H9 (cell line): ENCODE data around the gene MYO3A. TPM values are rescaled to one million over a fixed set of nuclear protein-coding genes. Genes with fewer than 3 reads are reported as not detected.

Experiments
- DNase-seq: peaks from one replicate; pipeline ENCODE4 v3.0.0-alpha.2; 2017
- H2AFZ ChIP-seq: one replicate; pipeline ENCODE4 v1.6.1; 2013; ENCODE audit warnings: mild to moderate bottlenecking, low read length, control low read depth, moderate library complexity
- H2AK5ac ChIP-seq: 2 replicates; pipeline ENCODE4 v1.6.1; 2013; ENCODE audit warnings: low read length, control low read depth, mixed read lengths; ENCODE audit not compliant: insufficient read length
- H2BK120ac ChIP-seq: one replicate; pipeline ENCODE4 v1.6.1; 2013; ENCODE audit warnings: low read depth, mild to moderate bottlenecking, low read length, control low read depth, inconsistent platforms; ENCODE audit not compliant: poor library complexity, severe bottlenecking
- H2BK12ac ChIP-seq: 2 replicates; pipeline ENCODE4 v1.6.1; 2013; ENCODE audit warnings: low read length, control low read depth, mixed read lengths, low read depth; ENCODE audit not compliant: insufficient read length
- H2BK15ac ChIP-seq: 2 replicates; pipeline ENCODE4 v1.6.1; 2013; ENCODE audit warnings: low read depth, low read length, control low read depth
- H2BK20ac ChIP-seq: one replicate; pipeline ENCODE4 v1.6.1; 2013; ENCODE audit warnings: low read depth, mild to moderate bottlenecking, low read length, control low read depth, inconsistent platforms; ENCODE audit not compliant: poor library complexity, severe bottlenecking
- H2BK5ac ChIP-seq: 2 replicates; pipeline ENCODE4 v1.6.1; 2013; ENCODE audit warnings: low read length, control low read depth, mixed read lengths; ENCODE audit not compliant: insufficient read length
- H3K14ac ChIP-seq: 2 replicates; pipeline ENCODE4 v1.6.1; 2013; ENCODE audit warnings: low read length, control low read depth; ENCODE audit not compliant: insufficient read depth
- H3K18ac ChIP-seq: 2 replicates; pipeline ENCODE4 v1.6.1; 2013; ENCODE audit warnings: low read depth, mild to moderate bottlenecking, mixed read lengths, low read length, control low read depth; ENCODE audit not compliant: insufficient read length
- H3K23ac ChIP-seq: 2 replicates; pipeline ENCODE4 v1.6.1; 2013; ENCODE audit warnings: low read length, control low read depth, mixed read lengths, low read depth; ENCODE audit not compliant: insufficient read length
- H3K23me2 ChIP-seq: 2 replicates; pipeline ENCODE4 v1.6.1; 2013; ENCODE audit warnings: low read depth, mild to moderate bottlenecking, mixed read lengths, low read length, control low read depth; ENCODE audit not compliant: insufficient read length, poor library complexity, severe bottlenecking
- H3K27ac ChIP-seq: 2 replicates; pipeline ENCODE4 v1.5.1; 2013; ENCODE audit warnings: low read length, control low read depth, mixed read lengths, low read depth; ENCODE audit not compliant: insufficient read length
- H3K27me3 ChIP-seq: 2 replicates; pipeline ENCODE4 v1.6.1; 2013; ENCODE audit warnings: low read length, control low read depth, inconsistent platforms; ENCODE audit not compliant: insufficient read depth
- H3K4ac ChIP-seq: 2 replicates; pipeline ENCODE4 v1.6.1; 2013; ENCODE audit warnings: low read depth, mild to moderate bottlenecking, control low read depth, inconsistent platforms, low read length, moderate library complexity
- H3K4me1 ChIP-seq: 2 replicates; pipeline ENCODE4 v1.6.1; 2013; ENCODE audit warnings: low read length, control low read depth, inconsistent platforms; ENCODE audit not compliant: insufficient read depth
- H3K4me2 ChIP-seq: 2 replicates; pipeline ENCODE4 v1.6.1; 2013; ENCODE audit warnings: low read length, control low read depth, mixed read lengths; ENCODE audit not compliant: insufficient read length, insufficient read depth
- H3K56ac ChIP-seq: 2 replicates; pipeline ENCODE4 v1.6.1; 2013; ENCODE audit warnings: low read depth, mild to moderate bottlenecking, mixed read lengths, low read length, control low read depth; ENCODE audit not compliant: insufficient read length
- H3K79me1 ChIP-seq: 2 replicates; pipeline ENCODE4 v1.6.1; 2013; ENCODE audit warnings: low read depth, mild to moderate bottlenecking, moderate library complexity, low read length, control low read depth, inconsistent platforms; ENCODE audit not compliant: insufficient read depth, poor library complexity, severe bottlenecking
- H3K79me2 ChIP-seq: 2 replicates; pipeline ENCODE4 v1.6.1; 2013; ENCODE audit warnings: low read length, control low read depth, inconsistent platforms; ENCODE audit not compliant: insufficient read depth
- H3K9ac ChIP-seq: 2 replicates; pipeline ENCODE4 v1.6.1; 2013; ENCODE audit warnings: low read length, control low read depth, mixed read lengths; ENCODE audit not compliant: insufficient read length; ENCODE audit errors: extremely low read depth
- H3K9me3 ChIP-seq: one replicate; pipeline ENCODE4 v1.6.1; 2013; ENCODE audit warnings: low read depth, low read length, inconsistent platforms; ENCODE audit not compliant: control insufficient read depth
- H3T11ph ChIP-seq: one replicate; pipeline ENCODE4 v1.6.1; 2013; ENCODE audit warnings: mild to moderate bottlenecking, low read length, control low read depth, inconsistent platforms
- H4K20me1 ChIP-seq: one replicate; pipeline ENCODE4 v1.6.1; 2013; ENCODE audit not compliant: control insufficient read depth, insufficient read length, insufficient read depth
- H4K5ac ChIP-seq: 2 replicates; pipeline ENCODE4 v1.6.1; 2013; ENCODE audit warnings: low read depth, mild to moderate bottlenecking, mixed read lengths, low read length, control low read depth; ENCODE audit not compliant: insufficient read length
- H4K8ac ChIP-seq: replicated peaks from 2 replicates; pipeline ENCODE4 v1.6.1; 2013; ENCODE audit warnings: low read length, control low read depth, mixed read lengths, low read depth; ENCODE audit not compliant: insufficient read length
- H4K91ac ChIP-seq: 2 replicates; pipeline ENCODE4 v1.6.1; 2013; ENCODE audit warnings: low read depth, mild to moderate bottlenecking, moderate library complexity, mixed read lengths, low read length, control low read depth; ENCODE audit not compliant: insufficient read length
- H3K27ac Mint-ChIP-seq, 3 experiments: 2 replicates in 2 of 3; 3 replicates in 1 of 3; pipeline ENCODE4 v1.8.0; 2020 to 2021; ENCODE audit warnings: mixed read lengths in 3 of 3, mild to moderate bottlenecking in 1 of 3, moderate library complexity in 1 of 3
- H3K27me3 Mint-ChIP-seq: 2 replicates; pipeline ENCODE4 v1.8.0; 2021; ENCODE audit warnings: low read depth, mild to moderate bottlenecking, moderate library complexity, mixed read lengths
- H3K36me3 Mint-ChIP-seq, 3 experiments: 2 replicates in 2 of 3; 3 replicates in 1 of 3; pipeline ENCODE4 v1.8.0; 2020 to 2021; ENCODE audit warnings: low read depth in 3 of 3, mixed read lengths in 3 of 3; ENCODE audit not compliant: insufficient read depth in 1 of 3
- H3K4me1 Mint-ChIP-seq, 2 experiments: 2 replicates each; pipeline ENCODE4 v1.8.0; 2020; ENCODE audit warnings: mixed read lengths in 2 of 2
- H3K4me3 Mint-ChIP-seq, 2 experiments: 2 replicates in 1 of 2; 3 replicates in 1 of 2; pipeline ENCODE4 v1.8.0; 2020 to 2021; ENCODE audit warnings: mild to moderate bottlenecking in 2 of 2, mixed read lengths in 2 of 2, moderate library complexity in 1 of 2
- H3K9me3 Mint-ChIP-seq, 2 experiments: 2 replicates in 1 of 2; 3 replicates in 1 of 2; pipeline ENCODE4 v1.8.0; 2020; ENCODE audit warnings: mild to moderate bottlenecking in 2 of 2, mixed read lengths in 2 of 2, moderate library complexity in 1 of 2
- CTCF ChIP-seq: fragments of 200-600 bp; sonication (generic); conservative IDR thresholded peaks from 3 replicates; pipeline ENCODE4 v1.8.0; 2021; ENCODE audit warnings: antibody characterized with exemption, mild to moderate bottlenecking
- total RNA-seq: library from RNA; stranded (reverse); gene quantifications from 2 replicates; pipeline ENCODE4 v1.2.1, GENCODE V29; 2021

MYO3A gene
- total RNA-seq, 1 experiment from 2014 or later, result 4.3 TPM

GRCh38 chr10:26022831-26023230, 88.8 kb downstream of the MYO3A start:
- Histone ChIP-seq H3K14ac (no peak overlapping the region), H3K79me1 (no peaks in the 10 kb centered on the region), H3T11ph (no peak overlapping the region), H3K27ac (no peak overlapping the region), H3K27me3 (no peaks in the 10 kb centered on the region), H4K91ac (no peak overlapping the region), H3K9ac (no peak overlapping the region), H4K5ac (no peak overlapping the region), H2BK12ac (no peak overlapping the region), H2BK15ac (no peak overlapping the region), H2AK5ac (no peak overlapping the region), H2BK20ac (no peak overlapping the region), H3K56ac (no peak overlapping the region), H2BK120ac (no peak overlapping the region), H3K18ac (no peak overlapping the region), H3K4ac (no peak overlapping the region), H3K9me3 (no peaks in the 10 kb centered on the region), H3K4me2 (no peak overlapping the region), H3K23ac (no peak overlapping the region), H4K8ac (no peak overlapping the region), H2BK5ac (no peak overlapping the region), H3K23me2 (no peaks in the 10 kb centered on the region), H4K20me1 (no peaks in the 10 kb centered on the region), H2AFZ (no peak overlapping the region), H3K79me2 (no peaks in the 10 kb centered on the region), H3K4me1 (no peaks in the 10 kb centered on the region)
- Mint-ChIP-seq H3K4me3 (no peak overlapping the region), H3K4me1 (peaks cover 31% of the 10 kb centered on the region in 2 experiments), H3K27ac (no peak overlapping the region), H3K27me3 (no peaks in the 10 kb centered on the region), H3K36me3 (no peaks in the 10 kb centered on the region; a peak in 1 of 7 replicates), H3K9me3 (no peaks in the 10 kb centered on the region; a peak in 1 of 5 replicates)
- no peak for TF ChIP-seq CTCF
- no peak for DNase-seq
